ENCODE results near the gene HADHB.
"Not testable (repeated sequence)": the region's sequence is repeated elsewhere in the genome, so short reads cannot be mapped to it uniquely, and the experiment has no call there.

Gene HADHB

DNA sequence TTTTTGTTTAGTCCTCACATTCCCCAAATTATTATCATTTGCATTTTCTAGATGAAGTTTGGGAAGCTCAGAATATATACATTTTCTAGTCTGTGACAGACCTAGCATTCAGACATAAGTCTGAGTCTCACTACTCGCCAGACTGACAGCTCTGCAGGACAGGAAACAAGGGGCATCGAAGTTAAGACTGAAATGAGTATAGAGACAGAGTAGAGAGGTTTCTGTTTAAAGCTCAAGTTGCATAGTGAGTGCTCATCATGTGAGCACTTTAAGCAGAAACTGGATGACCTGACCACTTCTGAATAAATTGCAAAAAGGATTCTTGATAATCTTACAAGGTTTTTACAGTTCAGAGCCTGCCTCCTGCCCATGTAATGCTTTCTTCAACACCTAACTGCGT is 1.1 kb downstream of the HADHB start:
- no peak for DNase-seq

DNA sequence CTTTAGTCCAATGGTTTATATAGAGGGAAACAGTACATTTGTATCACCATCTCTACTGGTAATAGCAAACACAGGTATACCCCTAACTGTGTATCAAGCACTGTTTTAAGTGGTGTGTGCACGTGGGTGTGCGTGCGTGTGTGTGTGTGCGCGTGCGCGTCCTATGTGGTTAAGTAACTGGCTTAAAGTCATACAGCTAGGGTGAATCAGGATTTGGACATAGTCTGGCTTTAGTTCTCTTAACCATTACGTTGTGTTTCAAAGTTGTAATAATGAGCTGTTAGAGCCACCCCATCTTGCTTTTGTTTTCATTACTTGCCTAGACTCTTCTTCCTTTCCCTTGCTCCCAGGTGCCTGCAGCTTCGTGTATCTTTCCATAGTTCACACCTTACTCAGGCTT is 2.1 kb downstream of the HADHB start:
- no peak for DNase-seq

- DNase-seq = no peak
Observed at GRCh38 chr2:26249625-26250024, 4.9 kb downstream of the HADHB start.

DNA sequence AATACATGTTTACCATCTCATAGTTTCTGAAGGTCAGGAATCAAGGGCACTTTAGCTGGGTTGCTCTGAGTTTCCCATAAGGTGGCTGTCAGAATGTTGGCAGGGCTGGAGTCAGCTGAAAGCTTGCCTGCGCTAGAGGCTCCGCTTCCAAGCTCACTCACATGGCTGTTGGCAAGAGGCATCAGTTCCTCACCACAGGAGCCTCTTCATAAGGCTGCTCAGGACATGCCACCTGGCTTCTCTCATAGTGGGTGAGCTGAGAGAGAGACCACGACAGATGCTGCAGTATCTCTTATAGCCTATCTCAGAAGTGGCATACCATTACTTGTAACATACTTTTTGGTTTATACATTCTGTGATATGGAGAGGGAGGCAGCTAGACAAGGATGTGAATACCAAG is 7.2 kb downstream of the HADHB start:
- DNase-seq = no peak

DNA sequence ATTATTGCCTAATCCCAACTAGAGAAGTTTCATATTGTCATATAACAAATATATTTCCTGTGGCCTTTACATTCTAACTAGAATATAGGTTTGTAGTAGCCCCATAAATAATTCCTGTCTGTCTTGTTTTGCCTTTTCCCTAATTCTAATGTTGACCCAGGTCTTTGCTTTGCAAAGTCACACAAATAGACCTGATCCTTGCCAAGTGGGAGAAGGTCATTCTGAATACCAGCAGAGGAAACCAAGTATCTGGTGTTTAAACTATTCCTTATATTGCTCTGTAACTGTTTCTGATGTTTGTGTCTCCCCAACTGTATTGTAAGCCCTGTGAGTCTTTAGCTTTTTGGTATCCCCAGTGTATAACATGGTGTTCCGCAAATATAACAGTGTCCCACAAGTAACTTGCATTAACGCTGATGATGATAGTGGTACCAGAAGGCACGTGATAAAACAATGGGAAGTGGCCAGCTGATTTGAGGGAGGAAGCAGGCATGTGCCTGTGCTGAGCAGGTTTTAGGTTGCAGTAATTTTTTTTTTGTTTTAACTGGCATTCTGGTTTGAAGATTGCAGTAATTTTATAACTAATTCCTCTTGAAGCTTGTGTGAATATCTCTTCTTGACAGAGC is 11.1 kb downstream of the HADHB start:
- no peak for DNase-seq

GRCh38 chr2:26258836-26259235 is 14.1 kb downstream of the HADHB start:
- DNase-seq = not testable (repeated sequence)

- DNase-seq = no peak
Observed at GRCh38 chr2:26268213-26268612, 23.5 kb downstream of the HADHB start.

GRCh38 chr2:26268670-26269385 is 24.1 kb downstream of the HADHB start:
- not testable (repeated sequence) for DNase-seq

- no peak for DNase-seq
Observed at GRCh38 chr2:26269571-26270158, 24.9 kb downstream of the HADHB start.

DNA sequence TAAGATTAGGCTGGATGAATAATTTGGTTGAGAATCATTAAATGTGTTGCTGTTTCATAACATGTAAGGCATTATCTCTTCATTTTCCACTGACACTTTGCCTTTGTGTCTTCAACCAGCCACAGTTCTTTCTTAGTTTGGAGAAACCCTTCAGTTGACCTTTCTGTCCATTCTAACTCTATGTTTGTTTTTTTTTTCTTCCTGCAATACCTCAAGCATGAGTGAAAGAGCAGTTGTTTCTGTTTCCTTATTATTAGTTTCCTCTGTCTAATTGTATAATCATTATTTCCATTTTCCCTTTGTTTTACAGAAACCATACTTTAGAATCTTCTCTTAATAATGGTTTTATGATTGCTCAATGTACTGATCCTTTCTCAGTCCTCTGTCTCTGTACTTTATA is 25.6 kb downstream of the HADHB start:
- no peak for DNase-seq

- DNase-seq = no peak
Observed at GRCh38 chr2:26273501-26273900, 28.8 kb downstream of the HADHB start.

- DNase-seq = no peak
Observed at GRCh38 chr2:26274058-26274613, 29.4 kb downstream of the HADHB start.

DNA sequence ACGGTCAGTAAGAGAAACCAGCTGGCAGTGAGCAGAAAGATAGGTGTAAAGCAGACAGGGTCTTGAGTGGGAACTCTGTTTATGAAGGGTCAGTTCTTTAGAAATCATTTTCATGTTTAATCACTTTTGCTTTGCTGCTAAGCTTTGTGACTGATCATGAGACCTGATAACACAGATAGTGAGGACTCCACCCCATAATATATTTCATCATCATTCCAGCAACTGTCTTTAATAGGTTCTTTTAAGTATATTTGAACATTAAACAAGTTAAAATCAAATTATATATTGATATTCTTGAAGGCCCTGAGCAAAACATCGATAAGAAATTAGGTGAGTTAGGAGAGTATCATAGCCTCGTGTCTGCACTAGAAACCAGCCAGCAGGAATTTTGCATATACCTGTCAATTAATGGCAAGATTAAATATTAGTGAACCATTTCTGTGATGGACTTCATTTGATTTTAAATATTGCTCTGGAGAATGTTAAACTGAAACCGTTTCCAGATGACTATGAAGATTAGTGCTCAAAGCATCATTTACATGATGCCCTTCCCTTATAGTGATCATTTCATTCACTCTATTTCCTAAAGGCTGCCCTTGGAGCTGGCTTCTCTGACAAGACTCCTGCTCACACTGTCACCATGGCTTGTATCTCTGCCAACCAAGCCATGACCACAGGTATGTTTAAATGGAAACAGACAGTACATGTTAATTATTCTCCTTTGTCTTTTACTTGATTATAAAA is 31.9 kb downstream of the HADHB start:
- DNase-seq = no peak

DNA sequence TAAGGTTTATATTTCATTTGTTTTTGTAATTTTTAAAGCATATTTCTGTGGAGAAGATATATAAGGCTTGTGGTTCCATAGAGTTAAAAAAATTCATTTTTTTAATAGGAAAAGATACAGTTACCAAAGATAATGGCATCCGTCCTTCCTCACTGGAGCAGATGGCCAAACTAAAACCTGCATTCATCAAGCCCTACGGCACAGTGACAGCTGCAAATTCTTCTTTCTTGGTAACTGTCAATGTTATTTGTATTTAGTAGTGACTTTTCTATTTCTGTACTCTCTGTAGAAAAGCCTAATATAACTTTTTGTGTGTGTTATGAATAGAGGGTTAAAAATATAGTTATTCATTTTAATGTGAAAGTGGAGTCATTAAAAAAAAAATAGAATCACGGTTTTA is 35.1 kb downstream of the HADHB start:
- DNase-seq = no peak

- DNase-seq = no peak
Observed at GRCh38 chr2:26281226-26281625, 36.5 kb downstream of the HADHB start.

DNA sequence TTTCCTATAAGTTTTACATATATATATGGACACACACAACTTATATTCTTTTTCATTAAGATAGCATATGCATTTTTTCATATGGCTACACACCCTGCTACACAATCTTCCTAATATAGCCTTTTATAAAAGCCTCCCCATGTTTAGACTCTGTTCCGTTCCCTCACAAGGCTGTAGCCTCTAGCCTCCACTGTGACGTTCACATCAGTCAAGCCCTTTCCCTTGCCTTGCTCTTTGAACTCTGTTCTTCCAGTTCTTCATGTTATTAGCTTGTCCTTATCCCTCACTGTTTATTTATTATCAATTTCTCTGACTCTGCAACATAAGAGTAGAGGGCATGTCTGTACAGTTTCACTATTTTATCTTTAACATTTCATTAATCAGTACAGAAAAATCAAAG is 38.9 kb downstream of the HADHB start:
- no peak for DNase-seq

DNA sequence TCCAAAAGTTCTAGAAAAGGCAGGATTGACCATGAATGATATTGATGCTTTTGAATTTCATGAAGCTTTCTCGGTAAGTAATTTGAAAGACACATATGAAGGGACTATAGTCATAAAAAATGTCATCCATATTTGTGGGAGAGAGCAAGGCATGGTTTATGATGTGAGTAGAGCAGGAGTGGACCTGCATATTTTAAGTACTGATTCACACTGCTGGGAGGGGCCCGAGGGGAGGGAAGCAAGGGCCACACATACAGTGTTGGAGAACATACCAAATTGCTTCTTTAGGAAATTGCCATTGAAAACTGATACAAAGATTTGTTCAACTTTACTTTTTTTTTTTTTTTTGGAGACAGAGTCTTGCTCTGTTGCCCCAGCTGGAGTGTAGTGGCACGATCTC is 39.4 kb downstream of the HADHB start:
- no peak for DNase-seq

- DNase-seq = no peak
Observed at GRCh38 chr2:26285931-26286330, 41.2 kb downstream of the HADHB start.

- no peak for DNase-seq
Observed at GRCh38 chr2:26290001-26290400, 45.3 kb downstream of the HADHB start.

DNA sequence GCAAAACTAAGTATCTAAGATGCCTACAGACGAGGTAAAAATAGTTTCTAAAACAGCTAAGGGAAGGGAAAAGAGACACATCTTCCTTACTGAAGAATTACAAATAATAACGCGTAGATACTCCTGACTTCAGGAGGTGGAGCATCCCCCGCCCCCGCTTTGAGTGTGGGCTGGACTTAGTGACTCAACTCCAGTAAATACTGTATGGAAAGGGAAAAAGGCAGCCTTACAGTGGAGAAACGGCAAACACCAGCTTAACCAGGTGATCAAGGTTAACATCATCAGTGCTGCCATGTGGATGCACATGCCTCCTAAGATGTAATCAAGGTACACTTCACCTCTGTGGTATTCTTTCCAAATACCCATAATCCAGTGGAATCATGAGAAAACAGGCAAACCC is 47.9 kb downstream of the HADHB start:
- DNase-seq = no peak

GRCh38 chr2:26295511-26295910 is 50.8 kb downstream of the HADHB start:
- no peak for DNase-seq

DNA sequence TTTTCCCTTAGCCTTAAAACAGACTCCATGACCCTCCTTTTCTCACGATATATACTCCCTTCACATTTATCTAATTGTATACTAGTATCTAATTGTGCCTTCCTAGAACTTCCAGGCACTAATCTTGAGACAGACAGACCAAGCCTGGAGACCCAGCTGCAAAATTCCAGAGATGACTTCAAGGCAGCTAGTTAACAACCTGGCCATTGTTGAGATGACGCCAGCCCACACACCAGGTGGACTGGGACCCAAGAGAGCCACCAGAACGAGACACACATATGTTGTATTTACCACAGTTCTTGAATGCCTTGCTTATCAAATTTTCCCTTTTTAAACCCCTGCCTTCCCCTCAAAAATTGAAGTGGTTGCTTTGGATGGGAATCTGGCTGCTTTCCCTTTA is 52.3 kb downstream of the HADHB start:
- DNase-seq = no peak

- no peak for DNase-seq
Observed at GRCh38 chr2:26298286-26298637, 53.5 kb downstream of the HADHB start.
